Measurements from ENCODE around the gene CELF1.
A peak's percentile ranks its signal among the peaks of the same experiment; 100 is the strongest.
"Not testable (repeated sequence)": the region's sequence is repeated elsewhere in the genome, so short reads cannot be mapped to it uniquely, and the experiment has no call there.

Gene CELF1

DNA sequence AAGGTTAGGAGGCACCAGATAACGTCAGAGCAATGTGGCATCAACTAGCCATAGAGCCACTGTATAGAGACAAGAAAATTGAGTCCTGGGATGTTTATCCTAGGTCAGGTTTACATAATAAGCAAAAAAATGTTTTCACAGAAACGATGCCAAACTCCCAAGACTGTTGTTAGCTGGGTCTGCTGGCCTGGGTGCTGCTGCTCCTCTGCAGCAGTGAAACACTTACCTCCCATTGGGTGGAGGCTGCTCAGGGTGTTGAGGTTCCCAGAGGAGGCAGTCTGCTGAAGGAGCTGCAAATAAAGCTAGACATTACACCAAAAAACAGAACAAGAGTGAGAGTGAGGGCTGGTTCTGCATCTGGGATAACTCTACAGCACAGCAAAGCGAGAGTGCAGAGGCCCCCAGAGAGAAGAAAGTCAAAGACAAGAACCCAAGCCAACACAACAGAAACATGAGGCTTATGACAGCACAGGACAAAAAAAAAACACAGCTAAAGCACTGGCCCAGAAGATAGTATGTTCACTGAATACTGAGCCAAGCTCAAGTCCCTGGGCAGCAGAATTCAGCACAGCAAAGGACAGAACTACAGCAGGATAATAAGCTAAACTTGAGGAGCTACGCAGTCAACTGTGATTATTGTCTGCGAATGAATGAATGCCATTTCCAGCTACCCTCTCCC, 74.1 kb downstream of the CELF1 start:
- DNase-seq = no peak

DNA sequence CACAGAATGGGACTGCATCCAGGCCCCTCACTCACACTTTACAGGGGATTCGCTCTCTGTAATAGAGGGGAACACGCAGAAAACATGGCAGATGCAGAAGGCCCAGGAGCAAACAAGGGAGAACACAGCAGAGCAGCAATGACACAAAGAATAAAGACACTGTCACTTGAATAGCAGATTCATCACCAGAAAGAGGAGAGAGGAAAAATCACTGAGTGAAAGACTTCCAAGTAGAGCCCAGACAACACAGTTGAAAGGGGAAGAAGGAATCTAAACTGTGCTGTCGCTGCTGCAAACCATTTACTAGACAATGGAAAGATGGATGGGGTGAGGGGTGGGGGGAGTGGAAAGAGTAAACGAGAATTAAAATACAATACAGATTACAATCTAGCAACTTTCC, 75.2 kb downstream of the CELF1 start:
- DNase-seq = no peak

DNA sequence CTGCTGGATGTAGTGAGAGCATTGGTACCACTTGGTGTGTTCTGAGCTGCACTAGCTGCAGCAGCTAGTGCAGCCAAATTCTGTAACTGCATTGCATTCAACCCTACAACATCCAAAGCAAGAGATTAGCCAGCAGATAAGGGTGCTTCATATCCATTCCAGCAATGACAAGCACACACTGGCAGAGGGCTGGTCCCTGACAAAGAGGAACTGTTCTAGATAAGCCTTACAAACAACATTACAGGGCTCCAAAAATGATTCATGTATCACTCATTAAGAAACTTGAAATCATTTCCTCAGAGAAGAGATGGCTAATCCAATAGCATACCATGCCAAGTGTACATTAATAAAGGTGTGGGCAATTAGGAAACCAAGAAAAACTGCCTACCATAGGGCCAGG, 75.6 kb downstream of the CELF1 start:
- DNase-seq = no peak

DNA sequence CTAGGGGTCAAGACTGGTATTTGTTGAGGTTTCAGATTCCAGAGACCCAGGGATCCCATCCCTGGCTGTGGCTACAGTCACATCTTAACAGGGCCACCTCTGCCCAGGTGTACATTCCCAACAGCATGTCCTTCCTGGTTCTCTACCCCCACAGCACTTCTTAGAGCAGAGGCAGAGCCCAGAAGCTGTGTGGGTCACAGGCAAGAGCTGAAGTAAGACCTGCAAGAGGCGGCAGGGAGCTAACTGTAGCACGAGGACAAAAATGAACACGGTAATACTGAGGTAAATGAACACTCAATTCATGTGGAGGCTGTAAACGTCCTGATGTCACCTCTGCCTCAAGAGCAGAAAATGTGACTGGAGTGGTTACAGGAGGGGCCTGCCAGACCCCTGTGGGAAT, 82.3 kb downstream of the CELF1 start:
- no peak for DNase-seq

DNA sequence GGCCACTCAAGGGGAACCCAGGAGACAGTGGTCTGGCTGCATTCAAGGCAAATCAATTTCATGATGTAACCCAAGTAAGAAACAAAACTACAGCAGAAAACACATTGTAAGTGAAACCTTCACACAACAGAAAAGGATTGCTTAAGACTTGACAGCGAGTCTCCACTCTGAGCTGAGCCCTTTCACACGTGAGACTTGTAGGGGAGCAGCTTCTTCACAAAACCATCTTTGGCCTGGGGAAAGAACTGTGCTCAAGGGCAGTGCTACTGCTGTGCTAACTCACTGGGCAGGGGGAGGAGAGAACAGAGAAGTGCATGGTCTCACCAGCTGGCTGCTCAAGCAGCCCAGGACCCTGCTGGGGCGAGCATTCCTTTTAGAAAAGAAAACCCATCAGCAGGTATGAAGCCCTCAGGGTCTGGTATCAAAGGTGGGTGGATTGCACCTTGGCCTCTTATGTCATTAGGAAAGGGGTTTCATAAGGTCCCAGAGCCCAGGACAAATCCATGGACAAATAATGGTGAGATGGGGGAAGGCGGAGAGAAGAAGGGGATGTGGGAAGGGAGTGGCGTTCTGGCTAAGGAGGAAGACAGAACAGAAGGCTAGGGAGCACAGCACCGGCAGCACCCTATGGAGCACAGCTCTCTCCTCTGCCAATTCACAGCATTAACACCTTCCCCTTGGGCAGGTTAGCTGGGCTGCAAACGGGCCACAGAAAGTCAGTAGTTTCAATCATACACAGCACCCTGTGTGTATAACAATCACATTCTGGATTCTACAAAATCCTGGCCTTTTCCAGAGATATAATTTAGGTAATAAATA, 83.4 kb downstream of the CELF1 start:
- no peak for DNase-seq

DNA sequence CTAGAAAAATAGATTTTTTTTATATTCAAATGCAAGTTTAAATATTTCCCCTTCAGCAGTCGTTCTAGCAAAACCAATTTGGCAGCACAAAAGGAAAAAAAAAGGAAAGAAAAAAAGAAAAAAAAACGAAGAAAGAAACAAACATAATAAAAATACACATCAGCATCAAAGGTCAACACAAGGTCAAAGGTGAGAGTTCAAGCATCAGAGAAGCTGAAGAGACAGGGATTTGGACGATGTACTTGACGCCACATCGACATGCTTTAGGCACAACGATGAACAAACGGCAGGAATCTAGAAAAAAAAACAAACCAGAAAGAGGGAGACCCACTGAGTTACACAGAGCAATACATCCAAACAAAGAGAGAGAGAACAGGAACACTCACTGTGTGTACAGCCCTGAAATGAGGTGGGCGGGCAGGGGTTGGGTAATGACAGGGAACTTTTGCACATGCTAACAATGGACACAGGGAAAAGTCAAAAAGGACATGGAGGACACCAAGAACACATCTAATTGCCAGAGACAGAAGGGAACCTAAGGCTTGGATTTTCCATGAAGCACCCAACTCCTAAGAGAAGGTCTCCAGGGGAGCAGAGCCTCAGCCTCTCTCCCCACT, 84.2 kb downstream of the CELF1 start:
- no peak for DNase-seq

DNA sequence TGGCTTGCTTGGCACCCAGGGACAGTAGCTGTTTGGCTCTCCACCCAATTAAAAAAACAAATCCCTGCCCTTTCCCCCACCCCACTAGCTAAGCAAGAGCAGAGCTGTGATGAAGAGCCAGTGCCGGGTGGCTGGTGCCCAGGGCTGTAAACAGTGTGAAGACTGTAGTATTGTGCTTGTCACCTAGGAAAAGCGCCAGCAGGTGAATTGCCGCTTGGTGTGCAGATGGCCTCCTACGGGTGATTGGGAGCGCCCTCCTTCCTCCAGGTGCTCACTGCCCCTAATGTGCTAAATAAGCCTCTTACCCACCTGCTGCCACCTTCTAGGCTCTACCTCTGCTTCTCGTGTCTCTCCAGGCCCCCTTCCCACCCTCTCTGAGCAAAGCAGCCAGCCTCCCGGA, 85.6 kb downstream of the CELF1 start:
- DNase-seq = peak; percentile 55

DNA sequence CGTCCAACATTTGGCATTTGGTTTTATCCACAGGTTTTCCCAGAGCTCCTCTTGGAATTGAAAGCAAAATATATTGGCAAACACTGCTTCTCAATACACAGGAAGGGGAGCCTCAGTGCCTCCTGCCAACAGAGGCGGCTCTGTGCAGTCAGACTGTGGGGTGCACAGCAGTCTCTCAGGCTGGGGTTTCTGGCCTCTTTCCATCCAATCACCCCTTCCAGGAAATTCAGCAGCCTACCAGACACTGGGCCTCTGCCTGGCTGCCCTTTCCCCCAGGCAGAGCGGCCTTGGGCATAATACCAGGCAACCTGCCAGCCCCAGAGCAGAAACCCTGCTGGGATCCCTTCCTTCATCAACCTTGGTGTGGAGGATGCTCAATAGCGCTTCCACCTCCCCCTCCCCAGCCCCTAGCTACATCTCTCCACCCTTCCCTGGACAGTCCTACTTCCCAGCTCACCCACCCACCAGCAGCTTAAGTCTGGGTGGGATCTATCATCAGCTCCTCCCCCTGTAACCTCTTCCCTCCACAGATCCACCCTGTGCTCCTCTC, 86.2 kb downstream of the CELF1 start:
- peak; percentile 35 for DNase-seq

DNA sequence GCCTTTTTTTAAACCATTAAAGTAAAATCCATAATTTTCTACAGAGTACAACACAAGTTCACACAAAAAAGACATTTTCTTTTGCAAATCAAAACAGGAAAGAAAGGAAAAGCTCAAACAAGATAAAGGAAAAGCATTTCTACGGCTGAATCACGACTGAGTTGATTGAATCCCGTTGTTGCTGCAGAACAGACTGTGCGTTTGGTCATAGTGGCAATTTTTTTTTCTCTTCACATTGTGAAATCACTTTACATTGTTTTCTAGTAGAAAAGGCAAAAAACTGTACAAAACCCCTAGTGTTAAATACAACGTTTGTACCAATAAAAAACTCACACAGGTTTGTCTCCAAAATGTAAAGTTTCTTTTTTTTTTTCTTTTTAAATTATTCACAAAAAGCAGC, 86.7 kb downstream of the CELF1 start:
- no peak for DNase-seq

DNA sequence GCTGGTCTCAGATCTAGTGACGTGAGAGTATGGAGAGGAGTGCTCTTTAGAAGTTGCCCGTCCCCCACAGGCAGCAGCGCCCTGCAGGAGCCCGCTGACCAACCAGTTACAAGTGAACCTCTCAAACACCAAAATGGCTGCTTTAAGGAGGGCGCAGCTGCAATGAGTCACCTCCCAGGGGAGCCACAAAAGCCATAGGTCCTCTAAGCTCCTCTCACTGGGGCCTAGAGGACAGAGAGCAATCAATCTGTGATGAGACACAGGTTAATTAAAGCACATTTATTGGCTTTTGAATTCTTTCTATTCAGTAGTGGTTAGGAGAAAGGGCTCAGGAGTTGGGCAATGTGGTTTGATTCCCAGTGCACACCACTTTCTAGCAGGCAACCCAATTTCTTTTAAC, 88.4 kb downstream of the CELF1 start:
- peak; percentile 16 for DNase-seq

DNA sequence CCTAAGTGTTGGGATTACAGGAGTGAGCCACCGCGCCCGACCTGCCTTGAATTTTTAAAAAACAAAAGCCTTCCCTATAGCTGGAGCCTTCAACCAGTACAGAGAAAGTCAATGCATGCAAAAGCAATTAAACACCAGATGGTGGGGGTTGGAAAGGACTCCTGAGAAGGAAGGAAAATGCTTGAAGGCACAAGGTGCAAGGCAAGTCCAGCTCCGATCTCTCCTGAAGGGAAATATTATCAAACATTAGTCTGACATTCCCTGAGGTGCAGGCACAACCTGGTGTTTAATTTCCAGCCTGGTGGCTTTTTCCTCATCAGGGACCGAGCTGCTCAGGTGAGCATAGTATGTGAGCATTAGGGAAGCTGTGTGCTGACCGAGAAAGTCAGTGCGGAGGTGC, 91.1 kb downstream of the CELF1 start:
- DNase-seq = no peak

DNA sequence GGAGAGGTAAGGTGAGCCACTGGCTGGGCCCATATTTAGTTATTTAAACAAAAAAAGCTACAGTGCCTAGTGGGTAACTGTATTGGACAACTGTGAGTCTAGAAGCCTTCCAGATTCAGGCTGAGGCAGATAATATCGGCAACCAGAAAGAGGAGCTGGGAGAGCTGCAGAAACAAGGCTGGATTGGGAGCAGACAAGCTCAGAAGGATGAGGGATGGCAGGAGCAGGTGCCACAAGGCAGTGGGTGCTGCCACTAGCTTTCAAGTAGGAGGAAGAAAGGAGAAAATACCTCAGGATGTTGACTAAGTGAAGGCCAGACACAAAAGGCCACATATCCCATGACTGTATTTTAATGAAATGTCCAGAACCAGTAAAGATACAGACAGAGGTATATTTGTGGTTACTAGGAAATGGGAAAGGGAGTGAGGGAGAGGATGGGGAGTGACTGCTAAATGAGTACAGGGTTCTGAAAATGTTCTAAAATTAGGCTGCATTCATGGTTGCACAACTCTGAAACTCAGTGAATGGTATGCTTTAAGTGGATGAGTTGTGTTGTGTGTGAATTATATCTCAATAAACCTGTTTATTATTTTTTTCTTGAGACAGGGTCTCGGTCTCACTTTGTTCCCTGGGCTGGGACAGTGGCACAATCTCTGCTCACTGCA, 92.2 kb downstream of the CELF1 start:
- no peak for DNase-seq

DNA sequence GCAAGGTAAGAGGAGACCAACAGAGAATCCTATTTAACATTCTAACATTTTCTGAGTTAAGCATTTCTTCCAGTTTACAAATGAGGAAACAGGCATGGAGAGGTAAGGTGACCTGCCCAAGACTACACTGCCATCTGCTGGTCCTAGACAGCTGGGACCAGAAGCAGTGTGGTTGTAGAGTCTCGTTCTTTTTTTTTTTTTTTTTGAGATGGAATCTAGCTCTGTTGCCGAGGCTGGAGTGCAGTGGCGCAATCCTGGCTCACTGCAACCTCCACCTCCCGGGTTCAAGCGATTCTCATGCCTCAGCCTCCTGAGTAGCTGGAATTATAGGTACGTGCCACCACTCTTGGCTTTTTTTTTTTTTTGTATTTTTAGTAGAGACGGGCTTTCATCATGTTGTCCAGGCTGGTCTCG, 98.7 kb downstream of the CELF1 start:
- not testable (repeated sequence) for DNase-seq

DNA sequence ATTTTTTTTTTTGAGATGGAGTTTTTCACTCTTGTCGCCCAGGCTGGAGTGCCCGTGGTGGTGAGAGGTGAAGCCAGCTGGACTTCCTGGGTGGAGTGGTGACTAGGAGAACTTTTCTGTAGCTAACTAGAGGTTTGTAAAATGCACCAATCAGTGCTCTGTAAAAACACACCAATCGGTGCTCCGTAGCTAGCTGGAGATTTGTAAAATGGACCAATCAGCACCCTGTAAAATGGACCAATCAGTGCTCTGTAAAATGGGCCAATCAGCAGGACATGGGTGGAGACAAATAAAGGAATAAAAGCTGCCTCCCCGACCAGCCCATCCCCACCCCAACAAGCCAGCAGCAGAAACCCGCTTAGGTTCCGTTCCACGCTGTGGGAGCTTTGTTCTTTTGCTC, 99.6 kb downstream of the CELF1 start:
- no peak for DNase-seq

DNA sequence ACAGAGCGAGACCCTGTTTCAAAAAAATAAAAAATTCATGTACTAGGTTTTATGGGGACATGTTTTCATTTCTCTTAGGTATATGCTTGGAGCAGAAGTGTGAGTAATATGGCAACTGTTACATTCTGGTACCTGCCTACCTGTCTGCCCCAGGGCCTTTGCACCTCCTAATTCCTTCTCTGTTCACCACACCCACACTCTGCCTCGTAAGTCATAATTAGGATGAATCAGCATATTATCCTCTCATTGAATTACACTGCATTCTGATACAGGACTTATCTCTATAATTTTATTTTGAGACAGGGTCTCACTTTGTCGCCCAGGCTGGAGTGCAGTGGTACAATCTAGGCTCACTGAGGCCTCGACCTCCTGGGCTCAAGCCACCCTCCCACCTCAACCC, 100.9 kb downstream of the CELF1 start:
- DNase-seq = no peak

DNA sequence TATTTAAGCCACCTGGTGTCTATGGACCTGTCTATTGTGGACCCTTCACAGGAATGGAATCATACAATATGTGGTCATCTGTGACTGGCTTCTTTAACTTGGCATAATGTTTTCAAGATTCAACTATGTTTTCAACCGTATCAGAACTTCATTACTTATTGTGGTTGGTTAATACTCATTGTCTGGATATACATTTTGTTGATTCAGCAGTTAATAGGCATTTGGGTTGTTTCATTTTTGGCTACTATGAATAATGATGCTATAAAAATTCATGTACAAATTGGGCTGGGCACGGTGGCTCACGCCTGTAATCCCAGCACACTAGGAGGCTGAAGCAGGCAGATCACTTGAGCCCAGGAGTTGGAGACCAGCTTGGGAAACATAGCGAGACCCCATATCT, 101.5 kb downstream of the CELF1 start:
- DNase-seq = no peak

DNA sequence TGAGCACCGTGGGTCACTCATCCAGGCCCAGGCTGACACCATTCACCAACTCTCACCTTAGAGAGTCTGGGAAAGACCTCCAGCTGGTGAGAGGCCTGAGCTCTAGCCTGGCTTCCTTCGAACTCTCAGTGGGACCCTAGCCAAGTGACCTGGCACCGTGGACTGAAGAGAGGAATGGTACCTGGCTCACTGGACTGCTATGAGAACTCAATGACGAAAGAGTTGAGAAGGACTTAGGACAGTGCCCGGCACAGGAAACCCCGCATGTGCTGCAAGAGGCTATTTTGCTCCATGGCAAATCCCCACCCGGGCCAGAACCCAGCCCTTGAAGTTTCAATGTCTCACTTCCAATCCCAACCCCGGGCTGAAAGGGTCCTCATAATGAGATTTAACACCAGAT, 103.4 kb downstream of the CELF1 start:
- no peak for DNase-seq

DNA sequence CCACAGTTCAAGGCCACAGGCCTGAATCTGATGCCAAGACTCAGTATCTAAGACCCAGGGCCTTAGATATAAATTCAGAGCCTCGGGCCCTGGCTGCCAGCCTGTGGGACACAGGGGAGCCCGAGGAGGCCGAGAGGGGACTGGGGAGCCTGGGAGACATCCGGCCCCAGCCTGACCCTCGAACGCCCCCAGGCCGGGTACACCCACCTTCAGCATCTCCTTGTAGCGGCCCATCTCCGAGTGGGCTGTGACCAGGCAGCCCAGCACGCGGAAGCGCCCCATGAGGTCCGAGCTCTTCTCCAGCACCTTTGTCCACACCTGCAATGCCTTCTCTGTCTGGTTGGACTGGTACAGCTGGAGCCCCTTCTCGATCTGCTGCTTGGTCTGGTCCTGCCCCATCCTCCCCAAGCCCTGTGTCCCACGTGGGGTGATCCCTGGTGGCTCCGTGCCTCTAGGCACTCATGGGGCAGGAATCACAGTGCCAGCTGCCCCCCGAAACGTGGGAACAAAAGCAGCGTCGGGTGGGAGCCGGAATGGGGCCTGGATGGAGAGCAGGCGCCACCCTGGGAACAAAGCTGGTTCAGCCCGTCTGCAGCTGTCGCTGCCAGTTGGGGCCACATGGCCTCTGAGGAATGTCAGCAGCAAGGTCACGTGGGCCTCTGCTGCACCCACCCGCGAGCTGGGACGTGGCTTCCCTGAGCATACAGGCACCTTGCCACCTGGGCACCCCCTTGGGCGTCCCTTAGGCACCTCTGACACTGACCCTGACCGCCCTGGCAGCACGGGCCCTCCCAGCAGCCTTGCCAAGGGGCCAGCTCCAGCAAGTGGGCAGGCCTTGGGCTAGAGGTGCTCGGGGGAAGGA, 104.1 kb downstream of the CELF1 start, which contains the start of gene RAPSN:
TSS of gene RAPSN (minus strand) at position 571 of the 862 bp plus-strand sequence. CDS start at position 399, 172 bp downstream.
- no peak for DNase-seq

DNA sequence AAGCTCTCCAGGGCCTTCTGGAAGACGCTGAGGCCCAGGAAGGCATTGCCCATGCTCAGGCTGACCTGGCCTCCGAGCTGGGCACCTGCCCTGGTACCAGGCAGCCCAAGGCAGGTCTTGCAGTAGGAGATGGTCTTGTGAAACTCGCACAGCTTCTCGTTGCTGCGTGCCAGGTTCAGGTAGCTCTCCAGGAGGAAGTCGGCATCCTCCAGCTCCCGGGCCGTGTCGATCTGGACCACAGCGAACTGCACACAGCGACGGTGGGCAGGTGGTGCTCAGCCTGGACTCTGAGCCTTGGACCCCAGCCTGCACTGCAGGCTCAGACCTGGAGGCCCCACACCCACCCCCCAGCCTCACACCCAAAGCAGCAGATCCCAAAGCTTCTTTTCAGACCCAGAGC, 105.0 kb downstream of the CELF1 start:
- DNase-seq = no peak

DNA sequence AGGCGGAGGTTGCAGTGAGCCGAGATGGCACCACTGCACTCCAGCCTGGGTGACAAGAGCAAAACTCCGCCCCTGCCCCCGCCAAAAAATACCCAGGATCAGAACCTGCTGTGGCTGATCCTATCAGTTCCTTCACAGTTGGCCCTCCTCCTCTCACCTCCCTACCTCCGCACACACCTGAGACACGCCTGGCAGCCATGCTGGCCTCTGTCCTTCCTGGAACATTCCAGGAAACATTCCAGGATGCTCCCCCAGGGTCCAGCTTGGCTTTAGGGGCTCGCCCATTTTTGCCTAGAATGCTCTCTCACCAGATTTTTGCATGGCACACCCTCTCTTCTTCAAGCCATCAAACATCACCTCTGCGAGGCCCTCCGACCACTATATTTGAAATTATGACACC, 106.1 kb downstream of the CELF1 start:
- no peak for DNase-seq

DNA sequence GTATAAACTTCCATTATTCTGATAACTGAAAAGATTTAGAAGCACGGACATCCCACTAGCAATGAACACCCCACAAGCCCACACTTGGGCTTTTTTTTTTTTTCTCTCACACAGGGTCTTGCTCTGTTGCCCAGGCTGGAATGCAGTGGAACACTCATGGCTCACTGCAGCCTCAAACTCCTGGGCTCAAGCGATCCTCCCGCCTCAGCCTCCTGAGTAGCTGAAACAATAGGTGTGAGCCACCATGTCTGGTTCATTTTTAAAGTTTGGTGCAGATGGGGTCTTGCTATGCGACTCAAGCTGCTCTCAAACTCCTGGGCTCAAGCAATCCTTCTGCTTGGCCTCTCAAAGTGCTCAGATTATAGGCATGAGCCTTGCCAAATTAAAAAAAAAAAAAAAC, 107.1 kb downstream of the CELF1 start:
- DNase-seq = no peak

DNA sequence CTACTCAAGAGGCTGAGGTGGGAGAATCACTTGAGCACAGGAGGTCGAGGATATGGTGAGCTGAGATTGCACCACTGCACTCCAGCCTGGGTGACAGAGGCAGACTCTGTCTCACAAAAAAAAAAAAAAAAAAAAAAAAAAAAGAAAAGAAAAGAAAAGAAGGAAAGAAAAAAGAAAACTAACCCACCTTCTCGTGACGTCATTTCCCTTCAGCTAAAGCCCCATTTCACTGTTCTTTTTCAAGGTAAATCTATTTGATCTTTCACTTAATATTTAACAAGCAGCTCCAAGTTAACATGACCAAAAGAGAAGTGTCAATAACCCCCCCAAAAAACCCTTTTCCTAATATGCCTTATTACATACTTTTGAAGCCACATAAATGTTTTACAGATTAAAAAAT, 109.1 kb downstream of the CELF1 start:
- no peak for DNase-seq

Measured in NCI-H1417 treated with DMSO at 0.1 percent for 48 hours (cell line).